HUES6 (cell line): ENCODE data around the gene TENM3.
A peak's percentile ranks its signal among the peaks of the same experiment; 100 is the strongest.

Experiments
- H3K27ac ChIP-seq: 2 replicates; pipeline ENCODE4 v1.7.0; 2013; ENCODE audit warnings: low read depth, mild to moderate bottlenecking, low read length, inconsistent platforms
- H3K27me3 ChIP-seq: 2 replicates; pipeline ENCODE4 v1.6.1; 2013; ENCODE audit warnings: low read length; ENCODE audit not compliant: control insufficient read depth, insufficient read depth
- H3K36me3 ChIP-seq: 2 replicates; pipeline ENCODE4 v1.6.1; 2013; ENCODE audit warnings: low read length; ENCODE audit not compliant: control insufficient read depth, insufficient read depth
- H3K4me1 ChIP-seq: 2 replicates; pipeline ENCODE4 v1.6.1; 2013; ENCODE audit warnings: low read length; ENCODE audit not compliant: control insufficient read depth, insufficient read depth
- H3K4me3 ChIP-seq: 2 replicates; pipeline ENCODE4 v1.5.1; 2013; ENCODE audit warnings: low read depth, low read length
- H3K9ac ChIP-seq: one replicate; pipeline ENCODE4 v1.6.1; 2013; ENCODE audit warnings: mild to moderate bottlenecking, low read length
- H3K9me3 ChIP-seq: 2 replicates; pipeline ENCODE4 v1.6.1; 2013; ENCODE audit warnings: low read depth, low read length; ENCODE audit not compliant: control insufficient read depth, insufficient read depth

The TENM3 gene

GRCh38 chr4:182576601-182577289 is 333.5 kb downstream of the TENM3 start:
- no peaks in the 10 kb centered on the region for H3K27me3 ChIP-seq

GRCh38 chr4:182577411-182577810 is 334.2 kb downstream of the TENM3 start:
- Histone ChIP-seq H3K9me3 (no peaks in the 10 kb centered on the region), H3K4me3 (no peak overlapping the region), H3K4me1 (peaks cover 14% of the 10 kb centered on the region), H3K9ac (no peak overlapping the region), H3K27ac (no peak overlapping the region), H3K27me3 (no peaks in the 10 kb centered on the region), H3K36me3 (no peaks in the 10 kb centered on the region)

More at GRCh38 chr4:182576601-182577289, 333.5 kb downstream of the TENM3 start:
- H3K36me3 ChIP-seq: no peaks in the 10 kb centered on the region
- no peak overlapping the region for H3K27ac ChIP-seq
- H3K9ac ChIP-seq: no peak overlapping the region
- no peak overlapping the region for H3K4me3 ChIP-seq
- peaks cover 14% of the 10 kb centered on the region for H3K4me1 ChIP-seq
- no peaks in the 10 kb centered on the region for H3K9me3 ChIP-seq

- no peak overlapping the region for H3K9ac ChIP-seq
- no peaks in the 10 kb centered on the region for H3K36me3 ChIP-seq
- no peaks in the 10 kb centered on the region for H3K27me3 ChIP-seq
- H3K4me3 ChIP-seq: no peak overlapping the region
- H3K9me3 ChIP-seq: no peaks in the 10 kb centered on the region
- no peak overlapping the region for H3K27ac ChIP-seq
- H3K4me1 ChIP-seq: peaks cover 14% of the 10 kb centered on the region
Measured at GRCh38 chr4:182578402-182578801, 335.2 kb downstream of the TENM3 start.

GRCh38 chr4:182582245-182582644 is 339.0 kb downstream of the TENM3 start:
- Histone ChIP-seq H3K4me1 (peaks cover 18% of the 10 kb centered on the region), H3K9me3 (no peaks in the 10 kb centered on the region), H3K36me3 (no peaks in the 10 kb centered on the region), H3K27ac (no peak overlapping the region), H3K9ac (no peak overlapping the region), H3K27me3 (no peaks in the 10 kb centered on the region), H3K4me3 (no peak overlapping the region)

- Histone ChIP-seq H3K4me3 (no peak overlapping the region), H3K4me1 (peaks cover 10% of the 10 kb centered on the region), H3K27me3 (no peaks in the 10 kb centered on the region), H3K9ac (no peak overlapping the region), H3K9me3 (peaks cover 8% of the 10 kb centered on the region), H3K27ac (no peak overlapping the region), H3K36me3 (no peaks in the 10 kb centered on the region)
Measured at GRCh38 chr4:182583703-182584415, 340.7 kb downstream of the TENM3 start.

- peaks cover 12% of the 10 kb centered on the region for H3K9me3 ChIP-seq
- H3K27me3 ChIP-seq: no peaks in the 10 kb centered on the region
- H3K4me1 ChIP-seq: peaks cover 9% of the 10 kb centered on the region
- no peaks in the 10 kb centered on the region for H3K36me3 ChIP-seq
- no peak overlapping the region for H3K27ac ChIP-seq
- no peak overlapping the region for H3K4me3 ChIP-seq
- no peak overlapping the region for H3K9ac ChIP-seq
Measured at GRCh38 chr4:182585321-182585720, 342.1 kb downstream of the TENM3 start.

GRCh38 chr4:182589100-182589499 is 345.9 kb downstream of the TENM3 start:
- no peaks in the 10 kb centered on the region for H3K36me3 ChIP-seq
- no peak overlapping the region for H3K27ac ChIP-seq
- H3K9ac ChIP-seq: no peak overlapping the region
- no peaks in the 10 kb centered on the region for H3K27me3 ChIP-seq
- peaks cover 12% of the 10 kb centered on the region for H3K9me3 ChIP-seq
- H3K4me3 ChIP-seq: no peak overlapping the region
- peaks cover 20% of the 10 kb centered on the region for H3K4me1 ChIP-seq

GRCh38 chr4:182593402-182593801 is 350.2 kb downstream of the TENM3 start:
- Histone ChIP-seq H3K4me1 (peaks cover 11% of the 10 kb centered on the region), H3K9me3 (peaks cover 8% of the 10 kb centered on the region), H3K27me3 (no peaks in the 10 kb centered on the region), H3K27ac (no peak overlapping the region), H3K36me3 (no peaks in the 10 kb centered on the region), H3K9ac (peak overlapping the region; percentile 5), H3K4me3 (no peak overlapping the region)

GRCh38 chr4:182593864-182594263 is 350.7 kb downstream of the TENM3 start:
- no peak overlapping the region for H3K4me3 ChIP-seq
- no peaks in the 10 kb centered on the region for H3K36me3 ChIP-seq
- H3K27me3 ChIP-seq: no peaks in the 10 kb centered on the region
- peaks cover 11% of the 10 kb centered on the region for H3K4me1 ChIP-seq
- no peak overlapping the region for H3K9ac ChIP-seq
- no peak overlapping the region for H3K27ac ChIP-seq
- H3K9me3 ChIP-seq: peaks cover 4% of the 10 kb centered on the region

- Histone ChIP-seq H3K27me3 (no peaks in the 10 kb centered on the region), H3K9ac (no peak overlapping the region), H3K4me1 (no peaks in the 10 kb centered on the region), H3K4me3 (no peak overlapping the region), H3K9me3 (no peaks in the 10 kb centered on the region), H3K36me3 (peaks cover 11% of the 10 kb centered on the region), H3K27ac (no peak overlapping the region)
Measured at GRCh38 chr4:182600093-182600492, 356.9 kb downstream of the TENM3 start.

- Histone ChIP-seq H3K4me1 (no peaks in the 10 kb centered on the region), H3K27me3 (no peaks in the 10 kb centered on the region), H3K4me3 (no peak overlapping the region), H3K9ac (no peak overlapping the region), H3K36me3 (peaks cover 11% of the 10 kb centered on the region), H3K27ac (no peak overlapping the region), H3K9me3 (no peaks in the 10 kb centered on the region)
Measured at GRCh38 chr4:182600856-182601255, 357.7 kb downstream of the TENM3 start.
